HUES6 (cell line): ENCODE results near the gene TM7SF2.
"Not testable (repeated sequence)": the region's sequence is repeated elsewhere in the genome, so short reads cannot be mapped to it uniquely, and the experiment has no call there.

Source experiments
- H3K27ac ChIP-seq: 2 replicates; pipeline ENCODE4 v1.7.0; 2013; ENCODE audit warnings: low read depth, mild to moderate bottlenecking, low read length, inconsistent platforms
- H3K27me3 ChIP-seq: 2 replicates; pipeline ENCODE4 v1.6.1; 2013; ENCODE audit warnings: low read length; ENCODE audit not compliant: control insufficient read depth, insufficient read depth
- H3K36me3 ChIP-seq: 2 replicates; pipeline ENCODE4 v1.6.1; 2013; ENCODE audit warnings: low read length; ENCODE audit not compliant: control insufficient read depth, insufficient read depth
- H3K4me1 ChIP-seq: 2 replicates; pipeline ENCODE4 v1.6.1; 2013; ENCODE audit warnings: low read length; ENCODE audit not compliant: control insufficient read depth, insufficient read depth
- H3K4me3 ChIP-seq: 2 replicates; pipeline ENCODE4 v1.5.1; 2013; ENCODE audit warnings: low read depth, low read length
- H3K9ac ChIP-seq: one replicate; pipeline ENCODE4 v1.6.1; 2013; ENCODE audit warnings: mild to moderate bottlenecking, low read length
- H3K9me3 ChIP-seq: 2 replicates; pipeline ENCODE4 v1.6.1; 2013; ENCODE audit warnings: low read depth, low read length; ENCODE audit not compliant: control insufficient read depth, insufficient read depth

TM7SF2 gene

GRCh38 chr11:65116370-65117205 lies 4.9 kb downstream of the TM7SF2 start:
- peaks cover 56% of the 10 kb centered on the region for H3K36me3 ChIP-seq

DNA sequence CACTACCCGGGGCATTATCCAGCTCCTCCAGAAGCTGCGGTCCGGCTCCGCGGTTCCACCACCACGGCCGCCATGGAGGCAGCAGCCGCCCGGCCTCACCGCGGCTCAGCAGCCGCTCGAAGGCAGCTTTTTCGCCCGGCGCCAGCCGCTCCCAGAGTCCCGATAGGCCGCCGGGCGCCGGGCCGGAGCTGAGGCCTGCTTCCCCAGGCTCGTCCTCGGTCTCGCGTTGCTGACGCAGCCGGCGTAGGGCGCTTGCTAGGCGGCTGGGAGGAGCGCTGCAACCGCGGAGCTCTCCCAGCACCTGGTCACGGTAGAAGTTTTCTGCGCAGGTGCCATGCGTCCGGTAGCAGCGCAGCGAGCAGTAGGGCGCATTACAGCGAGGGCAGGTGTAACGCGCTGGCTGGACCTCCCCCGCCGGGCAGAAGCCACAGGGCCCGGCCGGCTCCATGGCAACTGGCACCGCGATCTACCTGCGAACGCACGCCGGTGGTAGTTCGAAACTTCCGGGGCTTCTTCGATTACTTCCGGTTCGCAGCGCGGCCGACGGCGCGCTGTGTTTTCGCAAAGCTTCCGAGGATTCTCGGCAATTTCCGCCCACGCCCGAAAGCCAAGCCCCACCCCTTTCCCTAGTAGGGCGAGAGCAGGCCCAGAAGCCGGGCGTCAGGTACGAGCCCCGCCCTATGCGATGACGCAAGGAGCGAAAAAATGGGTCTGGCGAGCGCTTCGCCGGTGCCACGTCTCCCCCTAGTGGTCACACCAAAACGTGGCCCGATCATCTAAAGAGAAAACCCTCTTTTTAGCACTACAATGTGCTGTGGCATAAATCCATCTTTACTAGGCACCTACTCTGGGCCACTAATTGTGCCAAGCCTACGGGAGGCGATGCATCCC lies 5.8 kb downstream of the TM7SF2 start, which contains the start of gene ZNHIT2:
TSS of gene ZNHIT2 (minus strand) at position 496 of the 891 bp plus-strand sequence. CDS start at position 448, 48 bp downstream.
- Histone ChIP-seq H3K9ac (peak within 1 kb of the TSS; percentile 87), H3K9me3 (no peaks in the 10 kb centered on the region), H3K27me3 (no peaks in the 10 kb centered on the region), H3K27ac (peak within 1 kb of the TSS; percentile 81), H3K4me1 (peaks cover 19% of the 10 kb centered on the region), H3K4me3 (peak within 1 kb of the TSS; percentile 79), H3K36me3 (peaks cover 56% of the 10 kb centered on the region)

More at GRCh38 chr11:65116370-65117205, 4.9 kb downstream of the TM7SF2 start:
- Histone ChIP-seq H3K9ac (peak overlapping the region; percentile 87), H3K27ac (peak overlapping the region; percentile 81), H3K4me3 (peak overlapping the region; percentile 79), H3K27me3 (no peaks in the 10 kb centered on the region), H3K9me3 (no peaks in the 10 kb centered on the region), H3K4me1 (peaks cover 19% of the 10 kb centered on the region)

GRCh38 chr11:65118097-65118837 lies 6.6 kb downstream of the TM7SF2 start:
- no peak overlapping the region for H3K9ac ChIP-seq

GRCh38 chr11:65118891-65119669 lies 7.4 kb downstream of the TM7SF2 start:
- not testable (repeated sequence) for H3K9me3 ChIP-seq, H3K9ac ChIP-seq, H3K27me3 ChIP-seq, H3K4me3 ChIP-seq, H3K27ac ChIP-seq, H3K4me1 ChIP-seq
- peaks cover 56% of the 10 kb centered on the region for H3K36me3 ChIP-seq

More at GRCh38 chr11:65118097-65118837, 6.6 kb downstream of the TM7SF2 start:
- Histone ChIP-seq H3K9me3 (no peaks in the 10 kb centered on the region), H3K27me3 (no peaks in the 10 kb centered on the region), H3K27ac (no peak overlapping the region), H3K4me3 (0 out of 2 replicates have a peak overlapping the region, but pooled peaks have one; percentile 5), H3K36me3 (peaks cover 56% of the 10 kb centered on the region), H3K4me1 (peaks cover 13% of the 10 kb centered on the region)

DNA sequence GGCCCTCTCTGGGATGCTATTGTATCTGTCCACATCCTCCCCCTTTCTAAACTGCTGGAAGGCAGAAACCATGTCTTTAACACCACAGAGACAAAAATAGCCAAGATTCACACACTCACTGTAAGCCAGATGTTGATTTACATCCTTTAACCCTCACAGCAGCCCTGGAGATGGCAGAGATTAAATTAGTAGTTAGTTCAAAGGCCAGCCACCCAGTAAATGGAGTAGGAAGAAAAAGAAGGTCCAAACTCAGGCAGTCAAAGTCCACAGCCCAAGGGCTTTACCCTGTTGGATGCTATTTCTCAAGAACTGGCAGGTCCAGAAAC lies 8.0 kb downstream of the TM7SF2 start:
- Histone ChIP-seq H3K27me3 (no peaks in the 10 kb centered on the region), H3K4me3 (no peak overlapping the region), H3K4me1 (peaks cover 9% of the 10 kb centered on the region), H3K9ac (no peak overlapping the region), H3K27ac (no peak overlapping the region), H3K36me3 (peaks cover 58% of the 10 kb centered on the region), H3K9me3 (no peaks in the 10 kb centered on the region)

DNA sequence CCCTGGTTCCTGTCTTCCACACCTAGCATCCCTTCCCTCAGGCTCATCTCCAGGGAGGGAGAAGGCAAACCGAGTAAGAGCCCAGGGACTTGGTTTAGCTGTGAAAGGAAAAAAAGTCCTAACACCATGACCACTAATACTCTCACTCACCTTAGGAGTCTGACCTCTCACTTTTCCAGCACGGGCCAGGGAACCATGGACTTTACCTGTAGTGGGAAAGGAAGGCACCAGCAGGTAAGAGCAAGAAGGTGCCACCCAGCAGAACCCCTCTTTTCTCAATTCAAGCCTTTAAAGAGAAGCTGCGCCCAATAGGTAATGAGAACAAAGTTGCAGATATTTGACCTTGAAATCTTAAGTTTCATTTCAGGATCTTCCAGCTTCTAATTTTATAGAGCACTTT lies 9.2 kb downstream of the TM7SF2 start:
- H3K27ac ChIP-seq, result no peak overlapping the region

DNA sequence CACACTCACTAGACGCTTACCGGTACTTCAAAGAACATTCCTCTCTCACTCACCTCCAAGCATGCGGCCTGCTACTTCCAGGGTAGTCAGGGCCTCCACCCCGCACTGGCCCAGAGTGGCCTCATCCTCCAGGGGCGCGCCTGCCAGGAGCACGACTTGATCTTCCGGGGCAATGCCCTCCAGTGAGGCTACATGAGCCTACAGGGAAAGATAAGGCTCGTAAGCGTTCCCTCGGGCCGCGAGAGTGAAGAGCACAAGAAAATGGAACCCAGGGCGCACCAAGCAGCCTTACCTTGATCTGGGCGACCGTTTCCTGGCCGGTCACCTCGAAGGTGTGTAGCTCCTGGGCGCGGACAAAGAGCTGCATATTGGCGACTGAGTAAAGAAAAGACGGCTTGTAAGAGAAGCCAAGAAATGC lies 9.8 kb downstream of the TM7SF2 start:
- Histone ChIP-seq H3K9ac (peak overlapping the region; percentile 91), H3K9me3 (no peaks in the 10 kb centered on the region), H3K4me1 (peaks cover 7% of the 10 kb centered on the region), H3K27ac (peak overlapping the region; percentile 74), H3K36me3 (peaks cover 59% of the 10 kb centered on the region), H3K27me3 (no peaks in the 10 kb centered on the region), H3K4me3 (peak overlapping the region; percentile 88)

More for the DNA sequence above, 9.2 kb downstream of the TM7SF2 start:
- peak overlapping the region; percentile 91 for H3K9ac ChIP-seq
- no peaks in the 10 kb centered on the region for H3K27me3 ChIP-seq
- peak overlapping the region; percentile 88 for H3K4me3 ChIP-seq
- H3K9me3 ChIP-seq, result no peaks in the 10 kb centered on the region
- H3K4me1 ChIP-seq, result peaks cover 9% of the 10 kb centered on the region
- peaks cover 58% of the 10 kb centered on the region for H3K36me3 ChIP-seq

- Histone ChIP-seq H3K4me3 (peak within 1 kb of the TSS; percentile 88), H3K9me3 (no peaks in the 10 kb centered on the region), H3K27me3 (no peaks in the 10 kb centered on the region), H3K27ac (peak within 1 kb of the TSS; percentile 78), H3K36me3 (peaks cover 65% of the 10 kb centered on the region), H3K4me1 (0 out of 2 replicates have a peak, but pooled peaks cover 3% of the 10 kb centered on the region), H3K9ac (peak within 1 kb of the TSS; percentile 91)
These were observed 10.4 kb downstream of the TM7SF2 start, which contains the start of the genes FAU and MRPL49 for GRCh38 chr11:65121865-65122696. TSS of gene FAU (minus strand) at chr11:65122134. CDS start at chr11:65121813, 321 bp downstream. TSS of gene MRPL49 (plus strand) at chr11:65122321. CDS start at chr11:65122347, 26 bp downstream.

- Histone ChIP-seq H3K4me1 (0 out of 2 replicates have a peak, but pooled peaks cover 3% of the 10 kb centered on the region), H3K9me3 (no peaks in the 10 kb centered on the region), H3K4me3 (no peak overlapping the region), H3K36me3 (peaks cover 73% of the 10 kb centered on the region), H3K9ac (no peak overlapping the region), H3K27ac (no peak overlapping the region), H3K27me3 (no peaks in the 10 kb centered on the region)
These were observed 13.0 kb downstream of the TM7SF2 start for GRCh38 chr11:65124480-65125196.
